SKM-1 (cell line): ENCODE data around the gene TNFRSF12A.
A peak's percentile ranks its signal among the peaks of the same experiment; 100 is the strongest.

Experiments used
- DNase-seq: peaks from one replicate; lab custom pipeline; 2025; ENCODE audit not compliant: unreplicated experiment; lab: John Stamatoyannopoulos, UW

Gene TNFRSF12A

GRCh38 chr16:3025032-3026002 lies 5.1 kb downstream of the TNFRSF12A start:
- DNase-seq = no peak

DNA sequence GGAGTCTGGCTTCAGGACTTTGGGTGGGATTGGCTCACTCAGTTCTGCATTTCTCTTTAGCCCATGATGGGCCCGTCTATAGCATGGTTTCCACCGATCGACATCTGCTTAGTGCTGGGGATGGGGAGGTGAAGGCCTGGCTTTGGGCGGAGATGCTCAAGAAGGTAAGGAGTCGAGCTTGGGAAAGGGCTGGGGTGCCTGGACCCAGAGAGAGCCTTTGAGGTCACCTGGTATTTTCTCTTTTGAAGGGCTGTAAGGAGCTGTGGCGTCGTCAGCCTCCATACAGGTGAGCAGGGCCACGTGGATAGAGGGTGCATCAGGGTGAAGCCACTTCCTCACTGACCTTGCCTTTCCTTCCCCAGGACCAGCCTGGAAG lies 5.8 kb downstream of the TNFRSF12A start:
- DNase-seq = no peak

DNA sequence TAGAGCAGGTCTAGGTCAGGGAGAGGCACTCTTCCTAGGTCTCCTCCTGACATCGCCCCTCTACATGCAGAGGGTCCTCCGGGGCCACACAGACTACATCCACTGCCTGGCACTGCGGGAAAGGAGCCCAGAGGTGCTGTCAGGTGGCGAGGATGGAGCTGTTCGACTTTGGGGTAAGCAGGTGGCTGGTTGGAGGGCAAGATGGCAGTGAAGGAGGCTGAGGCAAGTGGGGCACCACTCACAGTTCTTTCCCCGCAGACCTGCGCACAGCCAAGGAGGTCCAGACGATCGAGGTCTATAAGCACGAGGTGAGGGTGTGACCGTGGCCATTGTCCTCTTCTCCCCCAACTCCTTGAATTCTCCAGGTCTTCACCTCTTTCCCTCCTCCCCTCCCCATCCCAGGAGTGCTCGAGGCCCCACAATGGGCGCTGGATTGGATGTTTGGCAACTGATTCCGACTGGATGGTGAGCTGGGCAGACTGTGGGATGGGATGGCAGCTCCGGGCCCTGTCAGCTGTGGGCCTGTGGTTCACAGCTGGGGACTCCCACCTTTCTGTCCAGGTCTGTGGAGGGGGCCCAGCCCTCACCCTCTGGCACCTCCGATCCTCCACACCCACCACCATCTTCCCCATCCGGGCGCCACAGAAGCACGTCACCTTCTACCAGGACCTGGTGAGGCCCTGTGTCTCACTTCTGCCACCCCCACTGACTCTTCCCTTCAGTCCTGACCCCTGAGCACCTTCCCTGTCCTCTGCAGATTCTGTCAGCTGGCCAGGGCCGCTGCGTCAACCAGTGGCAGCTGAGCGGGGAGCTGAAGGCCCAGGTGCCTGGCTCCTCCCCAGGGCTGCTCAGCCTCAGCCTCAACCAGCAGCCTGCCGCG lies 6.7 kb downstream of the TNFRSF12A start:
- DNase-seq = no peak

DNA sequence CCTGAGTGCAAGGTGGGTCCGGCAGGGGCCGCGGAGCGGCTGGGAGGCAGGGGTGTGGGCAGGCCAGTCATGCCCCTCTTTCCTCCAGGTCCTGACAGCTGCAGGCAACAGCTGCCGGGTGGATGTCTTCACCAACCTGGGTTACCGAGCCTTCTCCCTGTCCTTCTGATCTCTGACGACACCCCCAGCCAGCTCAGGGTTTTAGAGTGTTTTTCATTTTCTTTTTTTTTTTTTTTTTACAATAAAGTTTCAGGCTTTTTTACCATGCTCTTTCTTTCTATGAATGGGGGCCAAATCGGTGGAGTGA lies 7.3 kb downstream of the TNFRSF12A start:
- DNase-seq = no peak

DNA sequence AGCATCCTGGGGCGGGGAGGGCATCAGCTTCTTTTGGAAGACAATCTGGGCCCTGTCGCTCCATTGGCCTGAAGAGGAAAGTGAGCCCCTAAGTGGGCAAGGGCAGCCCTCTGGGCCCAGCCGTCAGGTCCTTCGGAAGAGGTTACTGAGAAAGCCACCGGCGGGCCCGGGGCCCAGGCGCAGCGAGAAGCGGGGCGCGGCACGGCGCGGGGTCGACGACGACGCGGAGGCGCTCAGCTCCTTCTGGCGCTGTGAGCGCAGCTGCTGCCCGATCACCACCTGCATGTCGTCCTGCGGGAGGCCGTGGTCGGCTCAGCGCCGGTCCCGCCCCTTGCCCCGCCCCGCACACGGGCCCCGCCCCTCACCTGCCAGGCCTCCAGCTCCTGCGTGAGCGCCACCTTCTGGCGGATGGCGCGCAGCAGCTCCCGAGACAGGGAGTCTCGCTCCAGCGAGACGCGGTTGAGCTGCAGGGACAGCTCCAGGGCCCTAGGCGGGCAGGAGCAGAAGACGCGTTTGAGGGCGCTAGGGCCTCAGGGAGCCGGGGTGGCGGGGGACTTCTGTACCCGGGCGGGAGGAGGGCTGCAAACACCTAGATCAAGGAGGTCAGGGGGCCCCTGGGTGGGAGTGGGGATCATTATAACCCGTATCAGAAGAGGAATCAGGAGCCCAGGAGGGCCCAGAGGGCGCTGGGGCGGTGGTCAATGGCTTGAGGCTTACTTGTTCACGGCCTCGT lies 8.0 kb downstream of the TNFRSF12A start:
- peak; percentile 67 for DNase-seq

- no peak for DNase-seq
Measured at GRCh38 chr16:3028716-3029319, 8.7 kb downstream of the TNFRSF12A start.

- no peak for DNase-seq
Measured at GRCh38 chr16:3029491-3030221, 9.5 kb downstream of the TNFRSF12A start.

DNA sequence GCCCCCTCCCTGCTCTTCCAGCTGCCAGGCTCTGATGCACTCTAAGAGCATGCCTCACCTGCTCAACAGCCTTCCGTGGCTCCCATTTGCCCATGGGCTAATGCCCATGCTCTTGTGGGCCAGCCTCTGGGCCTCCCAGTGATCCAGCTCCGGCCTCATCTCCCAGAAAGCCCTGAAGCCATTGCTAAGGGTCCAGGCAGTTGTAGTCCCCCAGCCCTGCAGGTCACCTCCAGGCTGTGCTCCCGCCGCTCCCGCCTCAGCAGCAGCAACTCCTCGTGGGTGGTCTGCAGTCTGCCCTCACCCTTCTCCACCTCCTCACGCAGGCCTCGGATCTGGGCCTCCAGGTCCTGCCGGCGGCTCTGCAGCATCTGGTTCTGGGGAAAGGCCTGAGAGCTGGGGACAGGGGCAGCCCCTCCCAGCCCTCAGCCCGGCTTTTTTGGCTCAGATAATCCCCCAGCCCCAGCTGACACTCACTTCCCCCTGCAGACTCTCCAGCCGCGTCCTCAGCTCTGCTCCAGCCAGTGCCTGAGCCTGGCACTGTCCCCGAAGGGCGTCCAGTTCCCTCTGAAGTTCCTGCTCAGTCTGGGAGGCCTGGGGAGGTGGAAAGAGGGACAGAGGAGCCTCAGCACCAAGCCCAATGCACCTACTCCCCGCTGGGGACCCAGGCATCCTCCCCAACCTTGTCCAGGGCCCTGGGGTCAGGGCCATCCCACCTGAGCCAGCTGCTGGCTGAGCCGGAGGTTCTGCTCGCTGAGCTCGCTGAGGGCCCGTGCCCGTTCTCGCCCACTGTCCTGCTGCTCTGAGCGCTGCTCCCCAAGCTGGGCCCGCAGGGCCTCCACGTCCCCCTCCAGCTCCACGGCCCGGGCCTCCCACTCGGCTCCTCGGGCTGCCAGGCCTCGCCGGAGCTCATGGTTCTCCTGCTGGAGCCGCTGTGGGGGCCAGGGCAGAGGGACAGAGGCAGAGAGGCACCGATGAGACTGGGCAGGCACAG lies 10.3 kb downstream of the TNFRSF12A start:
- DNase-seq = no peak

DNA sequence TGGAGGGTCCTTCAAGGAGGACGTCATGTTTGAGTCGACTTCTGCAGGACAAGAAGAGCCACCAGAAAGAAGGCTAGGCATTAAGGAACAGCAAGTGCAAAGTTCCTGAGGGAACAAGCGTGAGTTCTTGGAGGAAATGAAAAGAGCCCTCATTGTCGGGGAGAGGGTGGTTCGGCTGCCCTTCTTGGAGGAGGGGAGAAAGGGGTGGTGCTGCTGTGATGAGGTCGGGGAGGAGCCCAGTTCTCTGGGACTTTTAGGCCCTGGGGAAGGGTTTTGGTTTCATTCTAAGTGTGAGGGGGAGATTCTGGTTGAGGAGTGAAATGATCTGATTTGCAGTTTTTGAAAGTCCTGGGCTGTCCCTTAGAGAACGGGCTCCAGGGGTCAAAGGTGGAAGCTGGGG lies 12.5 kb downstream of the TNFRSF12A start:
- no peak for DNase-seq

- DNase-seq = no peak
Measured at GRCh38 chr16:3035289-3035971, 15.3 kb downstream of the TNFRSF12A start.

GRCh38 chr16:3035972-3036725 lies 16.0 kb downstream of the TNFRSF12A start:
- DNase-seq = no peak

DNA sequence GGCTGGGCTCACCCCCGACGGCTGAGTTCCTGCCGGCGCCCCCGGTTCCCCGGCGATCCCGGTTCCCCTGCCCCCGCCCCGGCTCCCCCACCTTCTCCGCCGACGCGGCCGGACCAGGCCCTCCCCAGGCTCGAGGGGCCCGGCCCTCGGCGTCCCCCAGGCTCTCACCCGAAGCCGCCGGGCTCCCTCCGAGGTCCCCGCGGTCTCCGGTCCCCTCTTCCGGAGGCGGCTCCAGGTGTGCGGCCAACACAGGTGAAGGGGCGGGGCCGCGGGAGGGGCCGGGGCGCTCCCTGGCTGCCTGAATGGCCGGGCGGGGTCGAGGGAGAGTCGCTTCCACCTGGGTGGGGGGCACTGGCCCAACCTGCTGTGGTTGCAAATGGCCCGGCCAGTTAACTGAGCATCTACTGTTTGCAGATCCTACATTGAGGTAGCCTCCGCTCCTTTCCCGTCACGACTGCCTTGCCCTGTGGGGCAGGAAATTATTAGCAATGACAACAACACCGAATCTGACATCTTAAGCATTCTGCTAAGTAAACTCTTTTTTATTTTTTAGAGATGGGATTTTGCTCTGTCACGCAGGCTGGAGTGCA lies 16.7 kb downstream of the TNFRSF12A start, which contains the start of gene BICDL2:
Gene BICDL2 (minus strand): TSS at position 219 of the 590 bp plus-strand sequence. CDS start 1,448 bp downstream, outside the sequence.
- DNase-seq = no peak

GRCh38 chr16:3038256-3038655 lies 18.1 kb downstream of the TNFRSF12A start:
- no peak for DNase-seq

GRCh38 chr16:3038896-3039295 lies 18.7 kb downstream of the TNFRSF12A start:
- no peak for DNase-seq

DNA sequence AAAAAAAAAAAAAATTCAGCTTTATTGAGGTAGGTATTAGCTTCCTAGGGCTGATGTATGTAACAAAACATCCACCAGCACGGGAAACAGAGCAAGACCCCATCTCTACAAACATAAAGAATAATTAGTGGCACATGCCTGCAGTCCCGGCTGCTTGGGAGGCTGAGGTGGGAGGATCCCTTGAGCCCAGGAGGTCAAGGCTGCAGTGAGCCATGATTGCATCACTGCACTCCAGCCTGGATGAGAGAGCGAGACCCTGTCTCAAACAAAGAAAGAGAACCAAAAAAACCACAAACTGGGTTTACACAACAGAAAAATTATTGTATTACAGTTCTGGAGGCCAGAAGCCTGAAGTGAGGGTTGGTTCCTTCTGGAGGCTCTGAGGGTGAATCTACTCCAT lies 22.2 kb downstream of the TNFRSF12A start:
- no peak for DNase-seq

- DNase-seq = no peak
Measured at GRCh38 chr16:3044708-3045107, 24.5 kb downstream of the TNFRSF12A start.
